Parathyroid adenoma (tissue), 2 donors: ENCODE results near the gene MYCBPAP.

ENCODE experiments used
- H2AFZ ChIP-seq: fragments of 300-600 bp; sonication (generic); one replicate; pipeline ENCODE4 v1.7.0; 2017; ENCODE audit warnings: antibody characterized with exemption, mild to moderate bottlenecking
- H3K27ac ChIP-seq: fragments of 300-600 bp; sonication (generic); one replicate; pipeline ENCODE4 v1.7.0; 2017
- H3K27me3 ChIP-seq: fragments of 300-600 bp; sonication (generic); one replicate; pipeline ENCODE4 v1.7.0; 2017; ENCODE audit warnings: low read length; ENCODE audit not compliant: control insufficient read depth, insufficient read depth
- H3K36me3 ChIP-seq: fragments of 300-600 bp; sonication (generic); one replicate; pipeline ENCODE4 v1.7.0; 2017; ENCODE audit warnings: low read length; ENCODE audit not compliant: control insufficient read depth, insufficient read depth
- H3K4me1 ChIP-seq: fragments of 300-600 bp; sonication (generic); one replicate; pipeline ENCODE4 v1.7.0; 2017; ENCODE audit warnings: control low read depth
- H3K4me2 ChIP-seq: fragments of 300-600 bp; sonication (generic); one replicate; pipeline ENCODE4 v1.7.0; 2017; ENCODE audit warnings: low read length
- H3K4me3 ChIP-seq: fragments of 300-600 bp; sonication (generic); one replicate; pipeline ENCODE4 v1.7.0; 2017; ENCODE audit warnings: low read depth, low read length
- H3K79me2 ChIP-seq: fragments of 300-600 bp; sonication (generic); one replicate; pipeline ENCODE4 v1.7.0; 2017; ENCODE audit warnings: control low read depth
- H3K9ac ChIP-seq: fragments of 300-600 bp; sonication (generic); one replicate; pipeline ENCODE4 v1.7.0; 2017; ENCODE audit warnings: mild to moderate bottlenecking
- H3K9me3 ChIP-seq: fragments of 300-600 bp; sonication (generic); one replicate; pipeline ENCODE4 v1.7.0; 2017; ENCODE audit warnings: low read length; ENCODE audit not compliant: control insufficient read depth
- TF ChIP-seq, protein P1 (sequence below): fragments of 300-600 bp; sonication (generic); IDR thresholded peaks from one replicate; pipeline ENCODE4 v1.7.0; 2017; ENCODE audit warnings: antibody characterized with exemption, mild to moderate bottlenecking
- donor health status: primary hyperparathyroidism.

MYCBPAP gene

DNA sequence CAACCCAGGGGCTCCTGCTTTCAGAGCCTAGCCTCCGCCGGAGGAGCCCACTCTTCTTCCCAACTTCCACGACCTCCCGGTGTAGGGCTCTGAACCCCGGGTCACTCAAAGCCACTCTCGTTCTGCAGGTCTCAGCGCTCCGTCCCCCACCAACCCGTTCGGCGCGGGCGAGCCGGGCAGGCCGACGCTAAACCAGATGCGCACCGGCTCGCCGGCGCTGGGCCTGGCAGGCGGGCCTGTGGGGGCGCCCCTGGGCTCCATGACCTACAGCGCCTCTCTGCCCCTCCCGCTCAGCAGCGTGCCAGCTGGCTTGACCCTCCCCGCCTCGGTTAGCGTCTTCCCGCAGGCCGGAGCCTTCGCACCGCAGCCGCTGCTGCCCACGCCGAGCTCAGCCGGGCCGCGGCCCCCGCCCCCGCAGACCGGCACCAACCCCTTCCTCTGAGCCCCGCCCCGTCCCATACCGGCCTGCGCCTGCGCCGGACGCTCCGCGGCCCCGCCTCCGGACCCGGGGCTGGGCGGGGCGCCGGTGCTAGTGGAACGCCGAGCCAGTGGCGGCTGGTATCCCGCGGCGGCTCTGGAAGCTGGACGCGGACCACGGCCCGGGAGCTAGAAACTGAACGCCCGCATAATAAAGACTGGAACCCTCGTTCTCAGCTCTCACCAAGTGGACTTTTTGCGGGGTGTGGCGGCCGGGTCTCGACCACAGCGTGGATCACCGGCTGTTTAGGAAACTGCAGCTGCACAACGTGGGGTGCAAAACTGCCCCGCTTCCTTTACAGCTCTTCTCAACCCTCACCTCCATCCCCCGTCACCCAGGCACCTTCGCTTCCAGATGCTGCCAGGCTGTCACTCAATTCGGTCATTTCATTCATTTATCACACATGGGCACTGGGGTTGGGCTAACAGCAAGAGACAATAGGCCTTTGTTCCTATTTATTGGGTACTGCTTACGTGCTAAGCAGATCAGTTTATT is 33.8 kb downstream of the MYCBPAP start:
- H3K4me1 ChIP-seq: peaks cover 36% of the 10 kb centered on the region

DNA sequence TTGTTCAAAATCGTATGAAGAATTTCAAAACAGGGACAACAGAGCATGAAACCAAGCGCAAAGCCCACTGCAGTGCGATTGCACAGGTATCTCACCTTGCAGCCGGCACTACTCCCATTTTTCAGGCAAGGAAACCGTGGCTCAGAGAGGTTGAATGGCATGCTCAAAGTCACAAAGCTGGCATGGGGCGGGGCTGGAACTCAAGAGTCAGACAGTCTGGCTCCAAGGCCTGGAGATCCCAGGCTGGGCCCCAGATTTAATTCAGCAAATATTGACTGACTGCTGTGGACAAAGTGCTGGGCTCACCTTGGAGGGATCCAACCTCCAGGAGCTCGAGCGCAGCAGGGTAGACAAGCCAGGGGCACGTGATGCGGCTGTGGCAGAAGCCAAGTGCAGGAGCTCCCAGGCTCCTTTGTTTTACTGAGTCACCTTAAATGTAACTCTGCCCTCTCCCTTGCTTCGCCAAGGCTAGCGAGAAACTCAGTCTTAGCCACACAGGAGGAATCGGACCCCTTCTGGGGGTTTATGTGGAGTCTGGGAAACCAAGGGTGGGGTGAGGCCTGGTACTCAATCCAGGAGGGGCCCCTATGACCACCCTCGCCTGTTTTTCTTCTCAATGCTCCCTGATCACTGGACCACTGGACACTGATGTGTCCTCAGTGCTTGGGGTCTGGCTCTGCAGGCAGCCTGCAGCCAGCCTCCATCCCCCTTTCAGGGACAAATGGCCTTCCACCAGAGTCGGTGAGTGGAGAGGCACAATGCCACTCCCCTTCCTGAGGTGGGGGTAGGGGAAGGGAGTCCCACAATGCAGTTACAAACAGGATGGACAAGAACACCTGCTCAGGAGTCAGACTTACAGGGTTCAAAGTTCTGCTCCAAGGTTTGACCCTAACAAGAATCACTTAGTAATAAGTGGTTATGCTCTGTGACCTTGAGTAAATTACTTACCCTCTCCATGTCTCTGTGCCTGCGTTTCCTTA is 34.8 kb downstream of the MYCBPAP start:
- Histone ChIP-seq H3K9ac (no peak overlapping the region), H3K9me3 (no peaks in the 10 kb centered on the region), H3K36me3 (no peaks in the 10 kb centered on the region), H3K27ac (no peak overlapping the region), H3K4me3 (no peak overlapping the region), H3K27me3 (no peaks in the 10 kb centered on the region), H2AFZ (no peak overlapping the region), H3K4me1 (peaks cover 37% of the 10 kb centered on the region), H3K79me2 (peaks cover 8% of the 10 kb centered on the region), H3K4me2 (no peak overlapping the region)
- TF ChIP-seq, protein P1, sequence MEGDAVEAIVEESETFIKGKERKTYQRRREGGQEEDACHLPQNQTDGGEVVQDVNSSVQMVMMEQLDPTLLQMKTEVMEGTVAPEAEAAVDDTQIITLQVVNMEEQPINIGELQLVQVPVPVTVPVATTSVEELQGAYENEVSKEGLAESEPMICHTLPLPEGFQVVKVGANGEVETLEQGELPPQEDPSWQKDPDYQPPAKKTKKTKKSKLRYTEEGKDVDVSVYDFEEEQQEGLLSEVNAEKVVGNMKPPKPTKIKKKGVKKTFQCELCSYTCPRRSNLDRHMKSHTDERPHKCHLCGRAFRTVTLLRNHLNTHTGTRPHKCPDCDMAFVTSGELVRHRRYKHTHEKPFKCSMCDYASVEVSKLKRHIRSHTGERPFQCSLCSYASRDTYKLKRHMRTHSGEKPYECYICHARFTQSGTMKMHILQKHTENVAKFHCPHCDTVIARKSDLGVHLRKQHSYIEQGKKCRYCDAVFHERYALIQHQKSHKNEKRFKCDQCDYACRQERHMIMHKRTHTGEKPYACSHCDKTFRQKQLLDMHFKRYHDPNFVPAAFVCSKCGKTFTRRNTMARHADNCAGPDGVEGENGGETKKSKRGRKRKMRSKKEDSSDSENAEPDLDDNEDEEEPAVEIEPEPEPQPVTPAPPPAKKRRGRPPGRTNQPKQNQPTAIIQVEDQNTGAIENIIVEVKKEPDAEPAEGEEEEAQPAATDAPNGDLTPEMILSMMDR: no peak

More for the DNA sequence above, 33.8 kb downstream of the MYCBPAP start:
- TF ChIP-seq, protein P1: no peak
- Histone ChIP-seq H3K27me3 (no peaks in the 10 kb centered on the region), H3K9me3 (no peaks in the 10 kb centered on the region), H2AFZ (peak overlapping the region; percentile 72), H3K9ac (no peak overlapping the region), H3K4me2 (peak overlapping the region; percentile 30), H3K36me3 (no peaks in the 10 kb centered on the region), H3K27ac (peak overlapping the region; percentile 36), H3K79me2 (peaks cover 18% of the 10 kb centered on the region), H3K4me3 (peak overlapping the region; percentile 18)

DNA sequence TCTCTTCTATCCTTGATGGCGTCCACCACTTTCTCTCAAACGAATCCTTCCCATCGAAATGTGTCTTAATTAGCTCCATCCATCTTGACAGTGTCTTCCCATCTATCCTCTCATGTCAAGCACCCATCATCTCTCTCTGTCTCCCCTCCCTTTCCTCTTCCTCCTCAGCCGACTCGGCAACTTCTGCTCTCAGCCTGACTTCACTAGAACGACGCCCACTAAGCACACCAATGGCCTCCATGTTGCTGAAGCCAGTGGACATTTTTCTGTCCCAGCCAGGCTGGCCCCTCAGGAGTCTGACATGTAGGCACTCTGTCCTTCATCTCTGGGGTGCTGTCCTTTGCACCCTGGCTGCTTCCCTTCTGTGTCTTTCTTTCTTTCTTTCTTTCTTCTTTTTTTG is 36.3 kb downstream of the MYCBPAP start:
- Histone ChIP-seq H3K4me2 (no peak overlapping the region), H3K4me3 (no peak overlapping the region), H3K79me2 (peaks cover 2% of the 10 kb centered on the region), H3K9ac (no peak overlapping the region), H2AFZ (no peak overlapping the region), H3K36me3 (no peaks in the 10 kb centered on the region), H3K4me1 (peaks cover 33% of the 10 kb centered on the region), H3K9me3 (no peaks in the 10 kb centered on the region), H3K27me3 (no peaks in the 10 kb centered on the region), H3K27ac (no peak overlapping the region)
- TF ChIP-seq, protein P1: no peak

DNA sequence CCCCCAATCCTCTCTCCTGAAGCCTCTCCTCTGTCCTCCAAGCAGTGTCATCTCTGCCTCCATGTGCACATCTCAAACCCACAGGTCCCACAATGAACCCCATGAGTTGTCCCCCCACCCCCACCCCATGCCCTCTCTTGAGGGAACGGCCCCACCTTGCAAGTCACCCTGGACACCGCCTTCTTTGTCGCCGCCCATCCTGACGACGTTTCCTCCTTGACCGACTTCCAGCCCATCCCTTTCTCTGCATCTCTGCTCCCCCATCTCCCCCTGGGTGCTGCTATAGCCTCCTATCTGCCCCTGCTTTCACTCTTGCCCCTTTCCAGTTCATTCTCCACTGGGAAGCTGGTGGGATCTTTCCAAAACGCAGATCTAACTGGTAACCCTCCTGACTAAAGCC is 37.1 kb downstream of the MYCBPAP start:
- Histone ChIP-seq H3K36me3 (no peaks in the 10 kb centered on the region), H3K4me3 (no peak overlapping the region), H3K79me2 (peaks cover 2% of the 10 kb centered on the region), H3K9ac (no peak overlapping the region), H3K9me3 (no peaks in the 10 kb centered on the region), H3K27ac (no peak overlapping the region), H2AFZ (no peak overlapping the region), H3K4me1 (peaks cover 33% of the 10 kb centered on the region), H3K27me3 (no peaks in the 10 kb centered on the region), H3K4me2 (no peak overlapping the region)
- TF ChIP-seq, protein P1: no peak
